HCT116 (cell line): Measurements from ENCODE around the gene SETDB1. TPM values are rescaled to one million over a fixed set of nuclear protein-coding genes. Genes with fewer than 3 reads are reported as not detected.

Experiments used
- ATAC-seq: fragments of 200-7000 bp; cut with Tn5 transposase; 2 replicates; pipeline ENCODE4 v1.9.1; 2020; ENCODE audit warnings: mild to moderate bottlenecking, moderate library complexity
- BruUV-seq: library from RNA; stranded (reverse); fragments of 400-500 nt; replicated peaks from 2 replicates; lab custom pipeline; 2021; lab: Mats Ljungman, UMichigan
- CTCF ChIA-PET: fragments of 300-600 bp; sonication (Branson Sonifier 250); formaldehyde crosslinking; loops from one replicate; lab custom pipeline; 2021; ENCODE audit warnings: antibody characterized with exemption; lab: Charles Lee
- POLR2A ChIA-PET: fragments of 300-600, 350-600 bp; sonication (Branson Sonifier 250); formaldehyde crosslinking; loops from one replicate; lab custom pipeline; 2021; ENCODE audit warnings: antibody characterized with exemption; lab: Charles Lee
- RAD21 ChIA-PET, 2 experiments: fragments of 300-600 bp; sonication (Branson Sonifier 250); formaldehyde crosslinking; loops; one replicate each; lab custom pipeline; 2023; ENCODE audit warnings: low total read pairs in 2 of 2; ENCODE audit not compliant: uncharacterized antibody in 2 of 2, unreplicated experiment in 2 of 2, low non-redundant PET in 1 of 2; lab: Charles Lee
- DNase-seq: peaks from one replicate; pipeline ENCODE4 v3.0.0-alpha.2; 2010; ENCODE audit warnings: low read depth, low spot score
- H2AFZ ChIP-seq: fragments of 200-600 bp; shearing (Covaris generic), sonication (generic); 2 replicates; pipeline ENCODE4 v1.6.1; 2017; ENCODE audit warnings: low read depth, mixed run types, mixed read lengths, antibody characterized with exemption, low read length; ENCODE audit not compliant: poor library complexity, severe bottlenecking
- H3K27ac ChIP-seq: 2 replicates; pipeline ENCODE4 v1.5.1; 2012; ENCODE audit warnings: low read depth, low read length
- H3K27me3 ChIP-seq: fragments of 200-600 bp; sonication (generic); 2 replicates; pipeline ENCODE4 v1.6.1; 2016; ENCODE audit warnings: mixed run types, low read length, mixed read lengths; ENCODE audit not compliant: insufficient read depth
- H3K36me3 ChIP-seq, 2 experiments: fragments of 200-500 bp in 1 of 2; fragments of 200-600 bp in 1 of 2; sonication (Bioruptor generic) in 1 of 2; sonication (generic) in 1 of 2; 2 replicates each; pipeline versions ENCODE4 v1.5.1 to v1.6.1; 2014 to 2016; ENCODE audit warnings: low read length in 2 of 2, inconsistent platforms in 1 of 2, mixed read lengths in 1 of 2, mixed run types in 1 of 2; ENCODE audit not compliant: insufficient read depth in 2 of 2, control insufficient read depth in 1 of 2
- H3K4me1 ChIP-seq, 2 experiments: fragments of 200-600 bp in 1 of 2; sonication (generic) in 1 of 2; 2 replicates each; pipeline versions ENCODE4 v1.5.1 to v1.6.1; 2012 to 2017; ENCODE audit warnings: low read length in 2 of 2, inconsistent platforms in 1 of 2, mild to moderate bottlenecking in 1 of 2, mixed read lengths in 1 of 2, mixed run types in 1 of 2, moderate library complexity in 1 of 2; ENCODE audit not compliant: insufficient read depth in 2 of 2, control insufficient read depth in 1 of 2
- H3K4me2 ChIP-seq: fragments of 200-600 bp; sonication (generic); 2 replicates; pipeline ENCODE4 v1.6.1; 2017; ENCODE audit warnings: mixed run types, low read length, mixed read lengths
- H3K4me3 ChIP-seq, 2 experiments: fragments of 200-600 bp in 1 of 2; sonication (generic) in 1 of 2; replicated peaks in 1 of 2; 2 replicates each; pipeline ENCODE4 v1.5.1; 2011 to 2016; ENCODE audit warnings: low read length in 2 of 2, control low read depth in 1 of 2, low read depth in 1 of 2, mild to moderate bottlenecking in 1 of 2, mixed read lengths in 1 of 2, mixed run types in 1 of 2
- H3K79me2 ChIP-seq: fragments of 200-600 bp; sonication (generic); 2 replicates; pipeline ENCODE4 v1.6.1; 2017; ENCODE audit warnings: mild to moderate bottlenecking, mixed run types, low read length, moderate library complexity, mixed read lengths; ENCODE audit not compliant: insufficient read depth
- H3K9ac ChIP-seq: fragments of 200-600 bp; sonication (generic); 2 replicates; pipeline ENCODE4 v1.6.1; 2016; ENCODE audit warnings: low read length, mixed read lengths
- H3K9me2 ChIP-seq: fragments of 200-600 bp; sonication (generic), shearing (Covaris generic); 2 replicates; pipeline ENCODE4 v1.6.1; 2017; ENCODE audit warnings: mixed run types, mild to moderate bottlenecking, moderate library complexity; ENCODE audit not compliant: insufficient read depth
- H3K9me3 ChIP-seq, 2 experiments: fragments of 200-500 bp in 1 of 2; fragments of 200-600 bp in 1 of 2; sonication (Bioruptor generic) in 1 of 2; sonication (generic) in 1 of 2; 2 replicates each; pipeline ENCODE4 v1.6.1; 2014 to 2017; ENCODE audit warnings: low read length in 2 of 2, mixed read lengths in 2 of 2, inconsistent platforms in 1 of 2, low read depth in 1 of 2, mild to moderate bottlenecking in 1 of 2, mixed run types in 1 of 2, moderate library complexity in 1 of 2; ENCODE audit not compliant: control insufficient read depth in 1 of 2, insufficient read depth in 1 of 2
- H4K20me1 ChIP-seq: fragments of 200-600 bp; sonication (generic), shearing (Covaris generic); 2 replicates; pipeline ENCODE4 v1.6.1; 2017; ENCODE audit warnings: mixed run types, mild to moderate bottlenecking, moderate library complexity; ENCODE audit not compliant: insufficient read depth
- CBX3 ChIP-seq: IDR thresholded peaks from 2 replicates; pipeline ENCODE4 v1.6.1; 2012; ENCODE audit warnings: low read depth
- CEBPB ChIP-seq: IDR thresholded peaks from 2 replicates; pipeline ENCODE4 v1.6.1; 2012; ENCODE audit warnings: low read depth
- CTCF ChIP-seq, 3 experiments: fragments of 200-600 bp in 1 of 3; sonication (generic) in 1 of 3; IDR thresholded peaks in 2 of 3; conservative IDR thresholded peaks in 1 of 3; 2 replicates each; pipeline ENCODE4 v1.5.1; 2012 to 2017; ENCODE audit warnings: low read depth in 2 of 3, low read length in 2 of 3, antibody characterized with exemption in 1 of 3, borderline replicate concordance in 1 of 3, control low read depth in 1 of 3, mild to moderate bottlenecking in 1 of 3, mixed read lengths in 1 of 3, mixed run types in 1 of 3, moderate library complexity in 1 of 3; ENCODE audit not compliant: insufficient read depth in 1 of 3
- EZH2 ChIP-seq: fragments of 200-600 bp; sonication (generic); IDR thresholded peaks from 2 replicates; pipeline ENCODE4 v1.6.1; 2017; ENCODE audit warnings: antibody characterized with exemption, mixed run types
- SIN3A ChIP-seq: IDR thresholded peaks from 2 replicates; pipeline ENCODE4 v1.6.1; 2012; ENCODE audit warnings: low read depth
- SP1 ChIP-seq: IDR thresholded peaks from 2 replicates; pipeline ENCODE4 v1.6.1; 2012; ENCODE audit warnings: low read depth
- SRF ChIP-seq: IDR thresholded peaks from 2 replicates; pipeline ENCODE4 v1.6.1; 2012; ENCODE audit warnings: low read depth
- TCF7L2 ChIP-seq: IDR thresholded peaks from 2 replicates; pipeline ENCODE4 v1.7.0; 2011; ENCODE audit warnings: borderline replicate concordance, inconsistent platforms; ENCODE audit not compliant: insufficient read depth, insufficient read length; ENCODE audit errors: extremely low read depth
- YY1 ChIP-seq: IDR thresholded peaks from 2 replicates; pipeline ENCODE4 v1.6.1; 2011; ENCODE audit warnings: low read length, low read depth, moderate library complexity, mild to moderate bottlenecking; ENCODE audit not compliant: insufficient replicate concordance; ENCODE audit errors: extremely low read depth
- ZBTB33 ChIP-seq: IDR thresholded peaks from 2 replicates; pipeline ENCODE4 v1.6.1; 2011; ENCODE audit warnings: mild to moderate bottlenecking, low read length, moderate library complexity; ENCODE audit not compliant: insufficient replicate concordance; ENCODE audit errors: extremely low read depth
- intact Hi-C: fragments of 100-400 bp; cut with micrococcal nuclease; formaldehyde crosslinking; loops from 2 replicates; pipeline ENCODE4 v1.10.0; 2022
- total RNA-seq: library from RNA; stranded (reverse); gene quantifications from one replicate; pipeline ENCODE4 v1.2.1, GENCODE V29; 2021; ENCODE audit not compliant: unreplicated experiment

Gene SETDB1
- total RNA-seq, 1 experiment from 2014 or later: 54.3 TPM

- RAD21 ChIA-PET: no interaction called here
- Histone ChIP-seq H4K20me1 (no peaks in the 10 kb centered on the region), H3K27me3 (no peaks in the 10 kb centered on the region), H3K36me3 (no peaks in the 10 kb centered on the region), H3K9me2 (no peaks in the 10 kb centered on the region), H3K27ac (no peak overlapping the region), H3K4me1 (peaks cover 9 to 46% of the 10 kb centered on the region in 2 experiments; a peak in 3 of 4 replicates), H2AFZ (no peak overlapping the region), H3K9me3 (no peaks in the 10 kb centered on the region), H3K4me3 (no peak overlapping the region), H3K4me2 (no peak overlapping the region), H3K9ac (no peak overlapping the region), H3K79me2 (no peaks in the 10 kb centered on the region)
- intact Hi-C loops: no loop called here
- DNase-seq (no peak), ATAC-seq (no peak)
- POLR2A ChIA-PET: no interaction called here
- TF ChIP-seq EZH2: no peak
- TF ChIP-seq CTCF (IDR thresholded peaks at IDR 0.05 in 2 of 3, conservative IDR thresholded peaks at IDR 0.05 in 1 of 3; ENCODE audit: borderline replicate concordance in 1 of 3, insufficient read depth in 1 of 3, low read depth in 2 of 3, low read length in 2 of 3): no peak
- TF ChIP-seq SIN3A: no peak
- TF ChIP-seq CEBPB: no peak
- no peak for TF ChIP-seq YY1
- TF ChIP-seq ZBTB33: no peak
- no peak for TF ChIP-seq SRF
- TF ChIP-seq SP1: no peak
- no peak for TF ChIP-seq CBX3
- no peak for TF ChIP-seq TCF7L2
- CTCF ChIA-PET: no interaction called here
- no TSS peak for BruUV-seq
These were observed 77.0 kb downstream of the SETDB1 start for GRCh38 chr1:151003180-151003579.
